GM12872 (cell line): ENCODE data around the gene PTPRM.

Experiments
- CTCF ChIP-seq: IDR thresholded peaks from 3 replicates; pipeline ENCODE4 v1.5.1; 2011; ENCODE audit warnings: low read depth, mild to moderate bottlenecking, low read length, moderate library complexity; ENCODE audit not compliant: insufficient read depth

The PTPRM gene

GRCh38 chr18:7889515-7889914 lies 322.4 kb downstream of the PTPRM start:
- TF ChIP-seq CTCF: no peak

DNA sequence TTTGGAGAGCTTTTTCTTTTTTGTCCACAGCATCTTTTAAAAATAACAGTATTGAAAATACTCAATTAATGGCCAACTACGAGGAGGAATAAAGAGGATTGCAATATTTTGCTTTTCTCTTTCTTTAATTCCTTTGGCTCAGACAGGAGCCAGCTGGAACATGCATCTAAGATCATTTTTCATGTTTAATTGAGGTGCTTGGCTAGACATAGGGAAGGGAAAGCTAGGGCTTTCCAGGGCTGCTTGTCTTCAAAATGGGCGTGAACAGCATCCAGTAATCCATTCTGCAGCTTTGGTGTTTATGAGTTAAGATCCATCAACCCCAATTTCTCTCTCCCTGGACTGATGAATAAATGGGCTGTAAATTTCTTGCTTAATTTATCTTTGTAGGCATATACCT lies 323.0 kb downstream of the PTPRM start:
- TF ChIP-seq CTCF: no peak

DNA sequence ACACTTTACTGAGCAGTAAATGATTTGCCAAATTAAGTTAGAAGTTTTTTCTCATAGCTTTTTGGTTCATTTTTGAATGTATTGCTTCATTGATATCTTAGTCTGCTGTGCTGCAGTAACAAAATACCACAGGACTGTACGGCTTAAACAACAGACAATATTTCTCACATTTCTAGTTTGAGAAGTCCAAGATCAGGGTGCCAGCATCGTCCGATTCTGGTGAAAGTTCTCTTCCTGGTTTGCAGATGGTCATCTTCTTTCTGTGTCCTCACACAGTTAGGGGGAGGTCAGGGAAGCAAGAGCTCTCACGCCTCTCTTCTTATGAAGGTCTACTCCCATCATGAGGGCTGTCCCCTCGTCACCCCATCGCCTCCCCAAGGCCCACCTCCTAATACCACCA lies 325.4 kb downstream of the PTPRM start:
- TF ChIP-seq CTCF: no peak

DNA sequence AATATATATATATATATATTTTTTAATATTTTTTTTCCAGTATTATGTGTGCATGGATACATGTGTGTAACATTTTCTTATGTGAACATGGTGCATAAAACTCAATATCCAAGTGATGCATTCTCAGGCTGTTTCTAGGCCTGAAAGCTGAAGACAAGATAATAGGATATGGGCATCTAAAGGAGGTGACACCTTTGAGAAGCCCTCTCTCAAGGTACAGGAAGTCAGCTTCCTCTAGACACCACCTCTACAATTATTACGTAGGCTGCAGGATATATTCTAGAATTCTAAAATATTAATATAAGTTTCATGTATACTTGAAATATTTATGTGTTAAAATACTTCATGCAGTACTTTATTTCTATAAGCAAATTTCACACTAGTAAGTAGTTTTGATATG lies 327.5 kb downstream of the PTPRM start:
- no peak for TF ChIP-seq CTCF

DNA sequence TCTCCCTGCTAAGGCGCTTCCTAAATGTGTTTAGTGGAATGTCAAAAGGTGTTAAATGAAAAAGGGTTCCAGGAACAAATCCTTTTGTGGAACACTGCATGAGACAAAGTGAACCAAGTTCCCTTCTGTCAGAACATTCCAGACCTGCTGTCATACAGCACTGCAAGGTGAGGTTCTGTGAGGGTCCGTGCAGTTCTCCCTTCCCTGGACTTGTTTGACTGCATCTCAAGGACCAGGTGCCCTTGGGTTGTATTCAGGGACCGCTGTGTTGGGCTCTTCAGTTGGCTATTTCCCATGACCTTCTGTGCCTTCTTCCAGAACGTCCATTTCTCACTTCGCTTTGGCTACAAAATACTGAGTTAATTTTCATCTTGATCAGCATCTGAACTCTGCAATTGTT lies 328.2 kb downstream of the PTPRM start:
- TF ChIP-seq CTCF: no peak

DNA sequence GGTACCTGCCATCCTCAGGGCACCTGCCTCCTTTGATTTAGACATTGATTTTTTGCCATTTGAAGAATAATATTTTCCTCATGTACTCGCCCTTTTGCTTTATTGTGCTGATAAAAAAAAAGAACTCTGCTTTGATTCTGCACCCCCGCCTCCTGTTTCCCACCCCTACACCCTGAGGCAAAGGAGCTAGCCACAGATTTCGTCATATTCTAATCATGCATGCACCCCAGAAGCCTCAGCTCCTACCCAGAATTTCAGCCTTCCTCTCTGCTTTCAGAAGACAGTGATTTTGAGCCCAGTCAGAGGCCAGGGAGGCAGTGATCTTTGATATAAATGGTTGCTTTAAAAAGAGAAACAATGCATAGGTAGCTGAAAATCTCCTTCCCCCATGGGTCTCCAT lies 329.0 kb downstream of the PTPRM start:
- TF ChIP-seq CTCF: no peak

DNA sequence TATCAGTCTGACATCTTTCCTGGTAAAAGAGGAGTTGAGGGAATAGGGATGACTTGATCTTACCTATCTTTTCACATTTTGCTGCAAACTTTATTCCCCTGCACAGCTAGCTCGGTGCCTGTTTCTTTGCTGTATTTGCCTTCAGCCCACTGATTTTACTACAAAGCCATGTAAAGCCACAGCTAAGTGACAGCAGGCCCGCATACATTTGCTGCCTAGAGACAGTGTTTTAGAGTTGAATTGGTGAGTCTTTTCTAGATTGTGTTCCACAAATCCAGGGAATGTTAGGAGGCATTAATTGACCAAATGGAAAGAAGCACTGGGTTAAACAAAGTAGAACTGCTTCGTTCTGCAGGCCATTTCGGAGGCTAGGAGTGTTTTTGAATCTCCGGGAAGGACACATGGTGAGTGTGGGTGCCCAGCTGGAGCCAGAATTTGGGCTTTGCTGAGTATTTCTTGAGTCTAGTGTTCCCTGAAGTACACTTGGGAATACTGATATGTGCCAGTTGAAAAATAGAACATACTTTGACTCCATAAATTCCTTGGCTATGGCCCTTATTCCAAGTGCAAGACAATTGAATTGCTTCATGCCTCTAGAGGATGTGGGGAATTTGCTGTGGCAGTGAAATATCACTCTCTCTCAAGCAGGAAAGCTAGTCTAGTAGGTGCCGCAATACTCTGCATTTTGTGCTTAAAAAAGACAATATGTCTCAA lies 329.8 kb downstream of the PTPRM start:
- TF ChIP-seq CTCF: no peak
